ENCODE results near the gene ATXN7.

ATXN7 gene

DNA sequence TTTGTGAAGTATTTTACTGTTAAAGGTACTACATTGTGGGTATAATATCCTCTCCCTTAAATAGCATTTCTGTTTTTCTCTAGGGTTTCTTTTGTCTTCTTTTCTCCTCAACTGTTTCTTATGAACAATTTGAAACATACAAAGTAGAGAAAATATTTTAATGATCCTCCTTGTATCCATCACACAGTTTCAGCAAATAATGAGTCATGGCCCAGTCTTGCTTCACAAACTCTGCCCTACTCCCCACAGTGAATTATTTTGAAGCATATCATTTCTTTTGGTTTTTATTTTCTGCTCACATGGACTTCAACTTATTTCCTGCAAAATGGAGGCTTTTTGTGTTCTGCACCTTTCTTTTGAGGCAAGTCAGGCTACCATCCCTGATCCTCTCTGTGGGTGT, 54.7 kb downstream of the ATXN7 start:
- in situ Hi-C loops (cut with MboI; ENCODE audit: low pct_unique_long_range_greater_than_20kb, low sequenced_read_pairs, unreplicated experiment): no loop called here
- TF ChIP-seq, protein P1, sequence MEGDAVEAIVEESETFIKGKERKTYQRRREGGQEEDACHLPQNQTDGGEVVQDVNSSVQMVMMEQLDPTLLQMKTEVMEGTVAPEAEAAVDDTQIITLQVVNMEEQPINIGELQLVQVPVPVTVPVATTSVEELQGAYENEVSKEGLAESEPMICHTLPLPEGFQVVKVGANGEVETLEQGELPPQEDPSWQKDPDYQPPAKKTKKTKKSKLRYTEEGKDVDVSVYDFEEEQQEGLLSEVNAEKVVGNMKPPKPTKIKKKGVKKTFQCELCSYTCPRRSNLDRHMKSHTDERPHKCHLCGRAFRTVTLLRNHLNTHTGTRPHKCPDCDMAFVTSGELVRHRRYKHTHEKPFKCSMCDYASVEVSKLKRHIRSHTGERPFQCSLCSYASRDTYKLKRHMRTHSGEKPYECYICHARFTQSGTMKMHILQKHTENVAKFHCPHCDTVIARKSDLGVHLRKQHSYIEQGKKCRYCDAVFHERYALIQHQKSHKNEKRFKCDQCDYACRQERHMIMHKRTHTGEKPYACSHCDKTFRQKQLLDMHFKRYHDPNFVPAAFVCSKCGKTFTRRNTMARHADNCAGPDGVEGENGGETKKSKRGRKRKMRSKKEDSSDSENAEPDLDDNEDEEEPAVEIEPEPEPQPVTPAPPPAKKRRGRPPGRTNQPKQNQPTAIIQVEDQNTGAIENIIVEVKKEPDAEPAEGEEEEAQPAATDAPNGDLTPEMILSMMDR (IDR thresholded peaks at IDR 0.05; ENCODE audit: extremely low read depth, insufficient read depth, missing control alignments): no peak
- DNase-seq (ENCODE audit: low spot score): no peak

DNA sequence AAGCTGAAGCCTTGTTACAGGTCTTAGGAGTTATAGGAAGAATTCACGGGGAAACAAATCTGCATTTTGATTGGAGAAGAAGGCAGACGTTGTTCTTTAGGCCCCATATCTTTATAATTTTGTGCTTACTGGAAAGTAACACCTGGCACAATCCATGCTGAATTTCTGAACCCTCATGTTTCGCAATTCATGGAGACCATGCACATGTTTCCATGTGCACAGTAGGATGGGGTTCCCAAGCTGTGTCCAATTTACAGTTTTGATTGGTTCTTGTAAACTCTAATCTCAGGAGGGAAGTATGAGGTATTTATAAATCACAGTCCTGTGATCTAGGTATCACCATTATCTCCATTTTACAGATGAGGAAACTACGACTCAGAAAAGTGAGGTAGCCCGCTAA, 56.3 kb downstream of the ATXN7 start:
- DNase-seq (ENCODE audit: low spot score): no peak
- in situ Hi-C loops (cut with MboI; ENCODE audit: low pct_unique_long_range_greater_than_20kb, low sequenced_read_pairs, unreplicated experiment): no loop called here
- TF ChIP-seq, protein P1 (IDR thresholded peaks at IDR 0.05; ENCODE audit: extremely low read depth, insufficient read depth, missing control alignments): no peak

DNA sequence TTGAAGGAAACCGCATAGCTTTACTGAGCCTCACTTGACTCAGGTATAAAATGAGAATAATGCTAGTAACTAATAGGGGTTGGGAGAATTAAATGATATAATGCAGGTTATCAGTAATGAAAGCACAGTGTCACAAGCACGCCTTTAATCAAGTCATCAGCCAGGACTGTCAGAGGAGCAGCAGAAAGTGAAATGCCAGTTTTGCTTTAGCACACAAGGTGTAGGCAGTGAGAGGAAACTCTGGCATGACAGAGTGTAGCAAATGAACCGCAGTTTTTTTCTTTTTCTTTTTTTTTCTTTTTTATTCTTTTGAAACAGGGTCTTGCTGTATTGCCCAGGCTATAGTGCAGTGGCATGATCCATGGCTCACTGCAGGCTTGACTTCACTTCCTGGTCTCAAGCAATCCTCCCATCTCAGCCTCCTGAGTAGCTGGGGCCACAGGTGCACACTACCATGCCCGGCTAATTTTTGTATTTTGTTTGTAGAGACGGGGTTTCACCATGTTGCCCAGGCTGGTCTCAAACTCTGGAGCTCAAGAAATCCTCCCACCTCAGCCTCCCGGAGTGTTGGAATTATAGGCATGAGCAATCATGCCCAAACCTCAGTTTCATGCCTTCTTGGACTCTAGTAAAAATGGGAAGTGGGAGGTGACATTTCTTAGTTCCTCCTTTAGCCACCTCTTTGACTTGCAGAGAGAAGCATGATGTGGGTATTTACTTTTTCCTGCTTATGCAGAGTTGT, 58.2 kb downstream of the ATXN7 start:
- DNase-seq (ENCODE audit: low spot score): peak; percentile 23
- TF ChIP-seq, protein P1 (IDR thresholded peaks at IDR 0.05; ENCODE audit: extremely low read depth, insufficient read depth, missing control alignments): no peak
- in situ Hi-C loops (cut with MboI; ENCODE audit: low pct_unique_long_range_greater_than_20kb, low sequenced_read_pairs, unreplicated experiment): no loop called here

DNA sequence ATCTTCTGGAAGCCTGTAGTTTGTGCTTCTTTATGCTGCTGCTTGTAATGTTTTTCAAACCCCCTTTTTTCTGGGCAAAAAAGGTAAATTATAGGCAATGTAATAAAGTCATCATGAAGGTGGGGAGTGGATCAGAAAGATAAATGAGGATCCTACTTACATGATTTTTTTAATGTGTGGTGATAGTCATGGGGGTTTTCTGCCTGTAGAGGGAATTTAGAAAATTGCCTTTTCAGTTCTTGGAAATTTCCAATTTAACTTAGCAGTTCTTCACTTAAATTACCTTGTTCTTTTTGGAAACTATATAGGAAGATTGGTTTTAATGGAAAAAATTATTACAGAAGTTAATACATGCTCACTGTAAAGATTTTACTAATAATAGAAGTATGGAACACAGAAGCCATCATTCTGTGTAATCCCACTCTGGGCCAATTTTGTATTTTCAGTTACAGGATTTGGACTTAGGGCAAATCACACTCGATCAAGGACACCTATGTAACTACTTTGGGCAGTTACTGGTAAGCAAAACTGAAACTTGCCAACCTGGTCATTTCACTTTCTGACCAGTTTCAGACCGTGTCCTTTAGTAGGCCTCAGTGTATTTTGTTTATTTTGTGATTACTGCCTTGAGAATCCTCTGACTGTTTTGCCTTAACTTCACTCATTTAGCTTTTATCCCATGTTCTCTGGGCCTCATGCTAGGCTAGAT, 59.0 kb downstream of the ATXN7 start:
- TF ChIP-seq, protein P1 (IDR thresholded peaks at IDR 0.05; ENCODE audit: extremely low read depth, insufficient read depth, missing control alignments): no peak
- DNase-seq (ENCODE audit: low spot score): no peak
- in situ Hi-C loops (cut with MboI; ENCODE audit: low pct_unique_long_range_greater_than_20kb, low sequenced_read_pairs, unreplicated experiment): no loop called here

DNA sequence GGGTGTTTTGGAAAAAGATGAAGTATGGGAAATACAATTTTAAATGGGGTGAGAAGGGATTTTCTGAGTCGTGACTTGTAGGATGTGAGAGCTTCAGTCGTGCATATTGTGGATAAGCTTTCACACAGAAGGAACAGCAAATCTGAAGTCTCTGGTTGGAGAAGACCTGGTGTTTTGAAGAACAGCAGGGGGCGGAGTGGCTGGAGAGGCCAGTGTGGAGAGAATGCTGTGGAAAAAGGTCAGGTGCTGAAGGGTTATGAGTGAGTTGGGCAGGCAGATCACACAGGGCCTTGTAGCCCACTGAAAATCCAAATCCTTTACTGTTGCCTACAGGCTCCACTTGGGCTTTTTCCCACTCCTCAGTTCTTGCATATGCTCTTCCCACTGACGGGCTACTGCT, 62.6 kb downstream of the ATXN7 start:
- in situ Hi-C loops (cut with MboI; ENCODE audit: low pct_unique_long_range_greater_than_20kb, low sequenced_read_pairs, unreplicated experiment): no loop called here
- no peak for DNase-seq (ENCODE audit: low spot score)
- TF ChIP-seq, protein P1 (IDR thresholded peaks at IDR 0.05; ENCODE audit: extremely low read depth, insufficient read depth, missing control alignments): peak; percentile 22

DNA sequence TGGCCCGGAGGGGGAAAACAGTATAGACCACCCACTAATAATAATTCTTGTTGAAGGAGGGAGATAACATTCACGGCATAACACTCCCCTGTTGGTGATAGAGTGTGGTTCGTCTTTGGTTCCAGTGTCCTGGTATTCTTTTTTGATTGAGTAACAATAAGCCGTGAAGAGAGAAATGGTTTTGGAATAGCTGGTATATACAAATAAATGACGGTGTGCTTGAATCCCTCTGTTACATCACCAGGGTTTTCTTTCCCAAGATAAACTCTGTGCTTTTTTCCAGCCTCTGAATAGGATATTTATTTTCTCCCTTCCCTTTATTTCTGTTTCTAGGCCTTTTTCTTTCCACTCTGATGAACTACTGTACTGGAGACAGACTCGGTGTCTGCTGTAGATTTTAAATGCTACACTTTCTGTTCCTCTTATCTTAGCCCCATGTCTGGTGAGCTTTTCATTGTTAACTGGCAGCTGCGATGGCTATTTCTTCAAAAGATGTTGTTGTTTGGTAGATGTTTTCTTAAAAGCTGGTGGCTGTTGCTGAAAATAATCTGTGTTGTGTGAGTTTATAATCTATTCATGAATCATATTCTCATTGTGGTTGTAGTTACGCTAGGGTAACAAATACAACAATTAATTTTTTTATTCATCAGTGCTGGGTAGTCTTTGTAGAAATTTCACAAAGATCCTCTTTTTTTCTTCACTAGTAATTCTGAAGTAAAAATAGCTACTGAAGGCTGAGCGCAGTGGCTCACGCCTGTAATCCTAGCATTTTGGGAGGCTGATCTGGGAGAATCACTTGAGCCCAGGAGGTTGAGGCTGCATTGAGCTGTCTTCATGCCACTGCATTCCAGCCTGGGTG, 64.0 kb downstream of the ATXN7 start:
- in situ Hi-C loops (cut with MboI; ENCODE audit: low pct_unique_long_range_greater_than_20kb, low sequenced_read_pairs, unreplicated experiment): no loop called here
- TF ChIP-seq, protein P1 (IDR thresholded peaks at IDR 0.05; ENCODE audit: extremely low read depth, insufficient read depth, missing control alignments): no peak
- no peak for DNase-seq (ENCODE audit: low spot score)

Measured in GM13977 (cell line).